ENCODE measurements around the gene DRAXIN.

- TF ChIP-seq CTCF (IDR thresholded peaks at IDR 0.05) (no peak), POLR2AphosphoS5 (IDR thresholded peaks at IDR 0.05) (no peak), POLR2A (IDR thresholded peaks at IDR 0.05) (no peak)
Measured at GRCh38 chr1:11682287-11682771, 9.2 kb upstream of the DRAXIN start.
